Measurements from ENCODE around the gene RAB3B.

RAB3B gene

GRCh38 chr1:51955797-51956527, 34.5 kb downstream of the RAB3B start:
- no peaks in the 10 kb centered on the region for H3K9me3 ChIP-seq (ENCODE audit: control insufficient read depth in 2 of 2, low read length in 2 of 2)
- no peak overlapping the region for H3K9ac ChIP-seq (ENCODE audit: low read length in 2 of 2)
- no peaks in the 10 kb centered on the region for H3K36me3 ChIP-seq (ENCODE audit: control insufficient read depth in 2 of 2, insufficient read depth in 2 of 2, low read length in 2 of 2)
- H3K4me1 ChIP-seq (ENCODE audit: control insufficient read depth, insufficient read depth, low read length) = no peaks in the 10 kb centered on the region
- H3K27ac ChIP-seq (ENCODE audit: low read length) = no peak overlapping the region
- H3K4me3 ChIP-seq (ENCODE audit: low read length in 2 of 2) = no peak overlapping the region
- peaks cover 0 to 10% of the 10 kb centered on the region in 2 donors for H3K27me3 ChIP-seq (ENCODE audit: control insufficient read depth in 1 of 2, insufficient read depth in 2 of 2, low read length in 2 of 2)

- H3K4me1 ChIP-seq (ENCODE audit: control insufficient read depth, insufficient read depth, low read length) = no peaks in the 10 kb centered on the region
- no peak overlapping the region for H3K9ac ChIP-seq (ENCODE audit: low read length in 2 of 2)
- H3K9me3 ChIP-seq (ENCODE audit: control insufficient read depth in 2 of 2, low read length in 2 of 2) = no peaks in the 10 kb centered on the region
- H3K27me3 ChIP-seq (ENCODE audit: control insufficient read depth in 1 of 2, insufficient read depth in 2 of 2, low read length in 2 of 2) = peaks cover 0 to 9% of the 10 kb centered on the region in 2 donors
- no peak overlapping the region for H3K27ac ChIP-seq (ENCODE audit: low read length)
- H3K36me3 ChIP-seq (ENCODE audit: control insufficient read depth in 2 of 2, insufficient read depth in 2 of 2, low read length in 2 of 2) = no peaks in the 10 kb centered on the region
- H3K4me3 ChIP-seq (ENCODE audit: low read length in 2 of 2) = no peak overlapping the region
These were observed 35.7 kb downstream of the RAB3B start for GRCh38 chr1:51954783-51955182.

GRCh38 chr1:51953079-51953478, 37.4 kb downstream of the RAB3B start:
- Histone ChIP-seq H3K27me3 (ENCODE audit: control insufficient read depth in 1 of 2, insufficient read depth in 2 of 2, low read length in 2 of 2) (peaks cover 0 to 11% of the 10 kb centered on the region in 2 donors), H3K9me3 (ENCODE audit: control insufficient read depth in 2 of 2, low read length in 2 of 2) (no peaks in the 10 kb centered on the region), H3K27ac (ENCODE audit: low read length) (no peak overlapping the region), H3K36me3 (ENCODE audit: control insufficient read depth in 2 of 2, insufficient read depth in 2 of 2, low read length in 2 of 2) (no peaks in the 10 kb centered on the region), H3K4me3 (ENCODE audit: low read length in 2 of 2) (no peak overlapping the region), H3K9ac (ENCODE audit: low read length in 2 of 2) (no peak overlapping the region), H3K4me1 (ENCODE audit: control insufficient read depth, insufficient read depth, low read length) (no peaks in the 10 kb centered on the region)

GRCh38 chr1:51952638-51953037, 37.9 kb downstream of the RAB3B start:
- no peaks in the 10 kb centered on the region for H3K9me3 ChIP-seq (ENCODE audit: control insufficient read depth in 2 of 2, low read length in 2 of 2)
- no peak overlapping the region for H3K27ac ChIP-seq (ENCODE audit: low read length)
- H3K4me1 ChIP-seq (ENCODE audit: control insufficient read depth, insufficient read depth, low read length) = no peaks in the 10 kb centered on the region
- no peak overlapping the region for H3K4me3 ChIP-seq (ENCODE audit: low read length in 2 of 2)
- no peak overlapping the region for H3K9ac ChIP-seq (ENCODE audit: low read length in 2 of 2)
- H3K27me3 ChIP-seq (ENCODE audit: control insufficient read depth in 1 of 2, insufficient read depth in 2 of 2, low read length in 2 of 2) = peaks cover 0 to 11% of the 10 kb centered on the region in 2 donors
- no peaks in the 10 kb centered on the region for H3K36me3 ChIP-seq (ENCODE audit: control insufficient read depth in 2 of 2, insufficient read depth in 2 of 2, low read length in 2 of 2)

- Histone ChIP-seq H3K36me3 (ENCODE audit: control insufficient read depth in 2 of 2, insufficient read depth in 2 of 2, low read length in 2 of 2) (no peaks in the 10 kb centered on the region), H3K4me1 (ENCODE audit: control insufficient read depth, insufficient read depth, low read length) (no peaks in the 10 kb centered on the region), H3K27me3 (ENCODE audit: control insufficient read depth in 1 of 2, insufficient read depth in 2 of 2, low read length in 2 of 2) (peaks cover 0 to 11% of the 10 kb centered on the region in 2 donors), H3K9ac (ENCODE audit: low read length in 2 of 2) (no peak overlapping the region), H3K27ac (ENCODE audit: low read length) (no peak overlapping the region), H3K9me3 (ENCODE audit: control insufficient read depth in 2 of 2, low read length in 2 of 2) (no peaks in the 10 kb centered on the region), H3K4me3 (ENCODE audit: low read length in 2 of 2) (no peak overlapping the region)
These were observed 39.8 kb downstream of the RAB3B start for GRCh38 chr1:51950701-51951100.

GRCh38 chr1:51949014-51949702, 41.3 kb downstream of the RAB3B start:
- Histone ChIP-seq H3K27me3 (ENCODE audit: control insufficient read depth in 1 of 2, insufficient read depth in 2 of 2, low read length in 2 of 2) (peaks cover 0 to 11% of the 10 kb centered on the region in 2 donors), H3K27ac (ENCODE audit: low read length) (no peak overlapping the region), H3K9ac (ENCODE audit: low read length in 2 of 2) (no peak overlapping the region), H3K36me3 (ENCODE audit: control insufficient read depth in 2 of 2, insufficient read depth in 2 of 2, low read length in 2 of 2) (no peaks in the 10 kb centered on the region), H3K9me3 (ENCODE audit: control insufficient read depth in 2 of 2, low read length in 2 of 2) (no peaks in the 10 kb centered on the region), H3K4me3 (ENCODE audit: low read length in 2 of 2) (no peak overlapping the region), H3K4me1 (ENCODE audit: control insufficient read depth, insufficient read depth, low read length) (no peaks in the 10 kb centered on the region)

GRCh38 chr1:51948491-51948915, 42.0 kb downstream of the RAB3B start:
- Histone ChIP-seq H3K4me1 (ENCODE audit: control insufficient read depth, insufficient read depth, low read length) (no peaks in the 10 kb centered on the region), H3K27ac (ENCODE audit: low read length) (no peak overlapping the region), H3K9ac (ENCODE audit: low read length in 2 of 2) (no peak overlapping the region), H3K27me3 (ENCODE audit: control insufficient read depth in 1 of 2, insufficient read depth in 2 of 2, low read length in 2 of 2) (peaks cover 0 to 11% of the 10 kb centered on the region in 2 donors), H3K36me3 (ENCODE audit: control insufficient read depth in 2 of 2, insufficient read depth in 2 of 2, low read length in 2 of 2) (no peaks in the 10 kb centered on the region), H3K4me3 (ENCODE audit: low read length in 2 of 2) (no peak overlapping the region), H3K9me3 (ENCODE audit: control insufficient read depth in 2 of 2, low read length in 2 of 2) (no peaks in the 10 kb centered on the region)

- Histone ChIP-seq H3K27ac (ENCODE audit: low read length) (no peak overlapping the region), H3K27me3 (ENCODE audit: control insufficient read depth in 1 of 2, insufficient read depth in 2 of 2, low read length in 2 of 2) (peaks cover 0 to 10% of the 10 kb centered on the region in 2 donors), H3K4me3 (ENCODE audit: low read length in 2 of 2) (no peak overlapping the region), H3K9me3 (ENCODE audit: control insufficient read depth in 2 of 2, low read length in 2 of 2) (peaks cover 5% of the 10 kb centered on the region in 2 donors), H3K36me3 (ENCODE audit: control insufficient read depth in 2 of 2, insufficient read depth in 2 of 2, low read length in 2 of 2) (no peaks in the 10 kb centered on the region), H3K4me1 (ENCODE audit: control insufficient read depth, insufficient read depth, low read length) (no peaks in the 10 kb centered on the region), H3K9ac (ENCODE audit: low read length in 2 of 2) (no peak overlapping the region)
These were observed 44.2 kb downstream of the RAB3B start for GRCh38 chr1:51946300-51946699.

- H3K27ac ChIP-seq (ENCODE audit: low read length) = no peak overlapping the region
- H3K36me3 ChIP-seq (ENCODE audit: control insufficient read depth in 2 of 2, insufficient read depth in 2 of 2, low read length in 2 of 2) = no peaks in the 10 kb centered on the region
- H3K9me3 ChIP-seq (ENCODE audit: control insufficient read depth in 2 of 2, low read length in 2 of 2) = peaks cover 10 to 11% of the 10 kb centered on the region in 2 donors
- no peaks in the 10 kb centered on the region for H3K4me1 ChIP-seq (ENCODE audit: control insufficient read depth, insufficient read depth, low read length)
- peaks cover 0 to 7% of the 10 kb centered on the region in 2 donors for H3K27me3 ChIP-seq (ENCODE audit: control insufficient read depth in 1 of 2, insufficient read depth in 2 of 2, low read length in 2 of 2)
- no peak overlapping the region for H3K9ac ChIP-seq (ENCODE audit: low read length in 2 of 2)
- no peak overlapping the region for H3K4me3 ChIP-seq (ENCODE audit: low read length in 2 of 2)
These were observed 44.9 kb downstream of the RAB3B start for GRCh38 chr1:51945591-51945990.

- Histone ChIP-seq H3K4me3 (ENCODE audit: low read length in 2 of 2) (no peak overlapping the region), H3K9me3 (ENCODE audit: control insufficient read depth in 2 of 2, low read length in 2 of 2) (peaks cover 10 to 11% of the 10 kb centered on the region in 2 donors), H3K4me1 (ENCODE audit: control insufficient read depth, insufficient read depth, low read length) (no peaks in the 10 kb centered on the region), H3K9ac (ENCODE audit: low read length in 2 of 2) (no peak overlapping the region), H3K27ac (ENCODE audit: low read length) (no peak overlapping the region), H3K36me3 (ENCODE audit: control insufficient read depth in 2 of 2, insufficient read depth in 2 of 2, low read length in 2 of 2) (no peaks in the 10 kb centered on the region), H3K27me3 (ENCODE audit: control insufficient read depth in 1 of 2, insufficient read depth in 2 of 2, low read length in 2 of 2) (no peaks in the 10 kb centered on the region)
These were observed 48.2 kb downstream of the RAB3B start for GRCh38 chr1:51942281-51942680.

GRCh38 chr1:51941528-51941927, 49.0 kb downstream of the RAB3B start:
- no peaks in the 10 kb centered on the region for H3K4me1 ChIP-seq (ENCODE audit: control insufficient read depth, insufficient read depth, low read length)
- no peak overlapping the region for H3K4me3 ChIP-seq (ENCODE audit: low read length in 2 of 2)
- H3K27ac ChIP-seq (ENCODE audit: low read length) = no peak overlapping the region
- H3K36me3 ChIP-seq (ENCODE audit: control insufficient read depth in 2 of 2, insufficient read depth in 2 of 2, low read length in 2 of 2) = no peaks in the 10 kb centered on the region
- no peak overlapping the region for H3K9ac ChIP-seq (ENCODE audit: low read length in 2 of 2)
- H3K27me3 ChIP-seq (ENCODE audit: control insufficient read depth in 1 of 2, insufficient read depth in 2 of 2, low read length in 2 of 2) = no peaks in the 10 kb centered on the region
- peaks cover 10 to 11% of the 10 kb centered on the region in 2 donors for H3K9me3 ChIP-seq (ENCODE audit: control insufficient read depth in 2 of 2, low read length in 2 of 2)

Data from stomach smooth muscle (tissue), 2 donors.